Esophagus squamous epithelium (tissue), 4 donors: Measurements from ENCODE around the gene OR10G3.

Experiments used
- CTCF ChIP-seq, 6 experiments: fragments of 450-650 bp in 4 of 6; fragments of 200-600 bp in 2 of 6; sonication (generic) in 2 of 6; IDR thresholded peaks; one replicate each; pipeline ENCODE4 v1.5.1; 2016 to 2019; ENCODE audit warnings: antibody characterized with exemption in 6 of 6, mild to moderate bottlenecking in 4 of 6, moderate library complexity in 4 of 6
- POLR2A ChIP-seq, 4 donors: fragments of 450-650 bp; IDR thresholded peaks; one replicate each; pipeline ENCODE4 v1.6.1; 2017; ENCODE audit warnings: antibody characterized with exemption in 4 of 4, mild to moderate bottlenecking in 4 of 4, moderate library complexity in 3 of 4

DNA sequence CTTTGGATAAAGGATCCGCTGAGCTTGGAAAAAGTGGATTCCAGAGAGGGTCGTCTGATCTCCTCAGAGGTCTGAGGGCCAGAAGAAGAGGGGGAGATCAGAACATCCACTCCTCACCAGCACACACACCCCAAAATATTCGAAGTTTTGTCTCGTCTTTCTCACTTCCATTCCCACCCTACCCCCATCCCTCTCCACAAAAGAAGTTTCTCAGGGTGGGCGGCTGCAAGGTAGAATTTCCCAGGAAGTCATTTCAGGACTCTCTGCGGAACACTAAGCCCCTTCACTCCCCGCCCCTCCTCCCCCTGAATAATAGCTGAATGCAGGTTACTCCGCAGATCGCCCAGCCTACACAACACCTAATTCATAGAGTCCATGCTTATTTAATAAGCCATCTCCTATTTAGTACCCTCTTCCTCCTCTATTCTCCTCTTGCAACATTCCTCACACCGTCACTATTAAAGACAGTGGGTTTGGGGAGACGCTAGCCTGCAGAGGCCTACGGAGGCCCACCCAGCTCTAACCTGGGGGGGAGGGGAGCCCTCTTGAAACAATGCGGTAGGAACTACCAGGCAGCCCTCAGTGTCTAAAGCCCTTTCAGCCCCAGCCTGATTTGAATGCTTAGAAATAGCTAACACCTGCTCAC, 53.1 kb downstream of the OR10G3 start:
- no peak for TF ChIP-seq CTCF (IDR thresholded peaks at IDR 0.05)
- TF ChIP-seq POLR2A (IDR thresholded peaks at IDR 0.05): no peak
